BJ (cell line): ENCODE data around the gene ELOVL3. TPM values are rescaled to one million over a fixed set of nuclear protein-coding genes. Genes with fewer than 3 reads are reported as not detected.

Source experiments
- CTCF ChIA-PET: fragments of 350-600 bp; formaldehyde crosslinking; extraction: SDS; loops from one replicate; lab custom pipeline; 2021; ENCODE audit warnings: antibody characterized with exemption, inconsistent platforms; lab: Yijun Ruan, JAX
- POLR2A ChIA-PET: fragments of 300-600 bp; sonication (Branson Sonifier 250); formaldehyde crosslinking; extraction: SDS; loops from one replicate; lab custom pipeline; 2021; ENCODE audit warnings: antibody characterized with exemption; lab: Charles Lee
- DNase-seq: peaks from one replicate; pipeline ENCODE4 v3.0.0-alpha.2; 2011; ENCODE audit warnings: low read depth
- H3K27me3 ChIP-seq: 2 replicates; pipeline ENCODE4 v1.6.0; 2011; ENCODE audit warnings: low read length; ENCODE audit not compliant: control insufficient read depth, insufficient read depth
- H3K36me3 ChIP-seq: 2 replicates; pipeline ENCODE4 v1.5.1; 2011; ENCODE audit warnings: low read length; ENCODE audit not compliant: control insufficient read depth, insufficient read depth
- H3K4me3 ChIP-seq: 2 replicates; pipeline ENCODE4 v1.5.1; 2011; ENCODE audit warnings: low read depth, mild to moderate bottlenecking, control low read depth, low read length
- CTCF ChIP-seq: IDR thresholded peaks from 2 replicates; pipeline ENCODE4 v1.5.1; 2011; ENCODE audit warnings: low read depth, mild to moderate bottlenecking, control low read depth, inconsistent platforms, low read length, moderate library complexity; ENCODE audit not compliant: insufficient read depth
- polyA plus RNA-seq: library from polyadenylated mRNA; depleted of rRNA; stranded (reverse); fragments of >200 nt; gene quantifications from 2 replicates; pipeline ENCODE4 v1.2.3, GENCODE V29; 2011; rRNA removed

Gene ELOVL3
- polyA plus RNA-seq, 1 experiment = 0.43 TPM

GRCh38 chr10:102268375-102268888 is 42.3 kb downstream of the ELOVL3 start:
- no peak for TF ChIP-seq CTCF
- POLR2A ChIA-PET = no interaction called here
- CTCF ChIA-PET = interaction anchor here (1.0 to 1.6 kb wide), 3 partner anchors 10 to 37 kb away, joined by 3 to 4 read pairs (median 4); no protein-coding TSS in a partner anchor
- no peaks in the 10 kb centered on the region for H3K36me3 ChIP-seq
- H3K27me3 ChIP-seq = no peaks in the 10 kb centered on the region
- no peak for DNase-seq
- H3K4me3 ChIP-seq = no peak overlapping the region

GRCh38 chr10:102269017-102269416 is 42.9 kb downstream of the ELOVL3 start:
- Histone ChIP-seq H3K27me3 (no peaks in the 10 kb centered on the region), H3K36me3 (no peaks in the 10 kb centered on the region), H3K4me3 (no peak overlapping the region)
- TF ChIP-seq CTCF = no peak
- POLR2A ChIA-PET = interaction anchor here (0.7 kb wide), 1 partner anchor 83 kb away, joined by 3 read pairs; no protein-coding TSS in a partner anchor
- CTCF ChIA-PET = interaction anchor here (1.4 kb wide), 1 partner anchor 38 kb away, joined by 3 read pairs; no protein-coding TSS in a partner anchor
- DNase-seq = no peak

- no peaks in the 10 kb centered on the region for H3K27me3 ChIP-seq
- no peak overlapping the region for H3K4me3 ChIP-seq
- no peaks in the 10 kb centered on the region for H3K36me3 ChIP-seq
- no peak for TF ChIP-seq CTCF
- ChIA-PET CTCF (interaction anchor here (1.3 kb wide), 1 partner anchor 129 kb away, joined by 3 read pairs; no protein-coding TSS in a partner anchor), POLR2A (no interaction called here)
- no peak for DNase-seq
Measured at GRCh38 chr10:102274062-102274461, 48.0 kb downstream of the ELOVL3 start.

GRCh38 chr10:102275343-102275742 is 49.2 kb downstream of the ELOVL3 start:
- ChIA-PET POLR2A (no interaction called here), CTCF (interaction anchor here (0.6 to 1.3 kb wide), 2 partner anchors 128 to 355 kb away, joined by 3 read pairs; no protein-coding TSS in a partner anchor)
- Histone ChIP-seq H3K4me3 (no peak overlapping the region), H3K27me3 (no peaks in the 10 kb centered on the region), H3K36me3 (no peaks in the 10 kb centered on the region)
- no peak for TF ChIP-seq CTCF
- DNase-seq = no peak

GRCh38 chr10:102279104-102279503 is 53.0 kb downstream of the ELOVL3 start:
- ChIA-PET CTCF (interaction anchor here (0.8 to 2.0 kb wide), 5 partner anchors 8 to 73 kb away, joined by 3 to 6 read pairs (median 4); no protein-coding TSS in a partner anchor), POLR2A (no interaction called here)
- DNase-seq = no peak
- no peaks in the 10 kb centered on the region for H3K36me3 ChIP-seq
- no peaks in the 10 kb centered on the region for H3K27me3 ChIP-seq
- no peak overlapping the region for H3K4me3 ChIP-seq
- TF ChIP-seq CTCF = no peak

Other genes with a start within 250 kb of the ELOVL3 start
- 17.9 and 18.5 TPM in 2 replicates for gene ARMH3, start 170.1 kb upstream of the ELOVL3 start, polyA plus RNA-seq
- gene HPS6, start 160.9 kb upstream of the ELOVL3 start, polyA plus RNA-seq = 8.3 and 11.8 TPM in 2 replicates
- gene LDB1, start 105.9 kb upstream of the ELOVL3 start, polyA plus RNA-seq = 85.3 and 115 TPM in 2 replicates
- gene PPRC1, start 93.3 kb upstream of the ELOVL3 start, polyA plus RNA-seq = 11.0 and 17.3 TPM in 2 replicates
- 47.5 and 49.2 TPM in 2 replicates for gene NOLC1, start 73.9 kb upstream of the ELOVL3 start, polyA plus RNA-seq
- not detected in 2 replicates for gene PITX3, start 15.2 kb downstream of the ELOVL3 start, polyA plus RNA-seq
- gene GBF1, start 19.2 kb downstream of the ELOVL3 start, polyA plus RNA-seq = 19.0 and 28.4 TPM in 2 replicates
- gene NFKB2, start 169.4 kb downstream of the ELOVL3 start, polyA plus RNA-seq = 17.8 and 31.3 TPM in 2 replicates
- 1.2 and 1.8 TPM in 2 replicates for gene PSD, start 192.5 kb downstream of the ELOVL3 start, polyA plus RNA-seq
- gene FBXL15, start 194.5 kb downstream of the ELOVL3 start, polyA plus RNA-seq = 3.5 and 7.5 TPM in 2 replicates
- gene CUEDC2, start 206.3 kb downstream of the ELOVL3 start, polyA plus RNA-seq = 51.2 and 74.4 TPM in 2 replicates
- not detected in 2 replicates for gene C10orf95, start 225.2 kb downstream of the ELOVL3 start, polyA plus RNA-seq